ENCODE results near the gene SEC22C. TPM values are rescaled to one million over a fixed set of nuclear protein-coding genes. Genes with fewer than 3 reads are reported as not detected.

Gene SEC22C
- total and polyA plus RNA-seq, 2 donors (not counting 1 experiment from before 2014, with no cell fraction given): 19.2 to 44.8 TPM

DNA sequence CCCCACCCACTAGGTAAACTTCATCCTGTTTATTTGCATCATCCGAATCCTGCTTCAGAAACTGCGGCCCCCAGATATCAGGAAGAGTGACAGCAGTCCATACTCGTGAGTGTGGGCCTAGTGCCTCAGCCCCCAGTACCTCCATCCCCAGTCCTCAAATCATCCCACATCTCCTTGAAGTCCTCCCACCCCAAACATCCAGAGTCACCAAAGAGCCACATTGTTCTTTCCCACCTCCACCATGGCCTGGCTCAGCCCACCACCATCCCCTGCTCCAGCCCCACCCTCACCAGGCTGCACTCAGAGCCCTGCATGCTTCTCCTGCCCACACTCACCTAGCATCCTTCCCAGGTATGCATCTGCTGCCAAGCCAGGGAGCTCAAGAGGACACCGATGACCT lies 49.5 kb downstream of the SEC22C start:
- ChIA-PET CTCF (interaction anchor here (2.0 to 6.5 kb wide), 2 partner anchors 17 to 285 kb away, joined by 5 to 71 read pairs; no protein-coding TSS in a partner anchor), POLR2A (no interaction called here)
- Histone ChIP-seq H3K36me3 (replicated peaks in 1 of 2; ENCODE audit: control extremely low read depth in 1 of 2, control insufficient read depth in 1 of 2, extremely low read depth in 1 of 2, insufficient read depth in 2 of 2, low read length in 1 of 2) (no peaks in the 10 kb centered on the region), H2AFZ (ENCODE audit: insufficient read depth, low read depth, low read length, poor library complexity, severe bottlenecking) (no peak overlapping the region), H3K27me3 (replicated peaks in 1 of 4; ENCODE audit: control extremely low read depth in 1 of 4, control insufficient read depth in 3 of 4, insufficient read depth in 4 of 4, low read length in 3 of 4) (peaks cover 0 to 4% (median 0%) of the 10 kb centered on the region in 4 experiments), H3K9me3 (ENCODE audit: control extremely low read depth in 1 of 3, control insufficient read depth in 2 of 3, insufficient read depth in 1 of 3, low read length in 2 of 3) (no peaks in the 10 kb centered on the region), H3K79me2 (ENCODE audit: control insufficient read depth, insufficient read depth, low read length) (no peaks in the 10 kb centered on the region), H3K27ac (ENCODE audit: low read length in 2 of 2) (no peak overlapping the region), H3K4me1 (ENCODE audit: control insufficient read depth in 2 of 2, insufficient read depth in 2 of 2, low read length in 2 of 2) (peaks cover 9 to 10% of the 10 kb centered on the region in 2 donors), H3K9ac (ENCODE audit: low read length) (no peak overlapping the region), H3K4me3 (ENCODE audit: control extremely low read depth in 1 of 5, extremely low read depth in 1 of 5, insufficient read depth in 1 of 5, low read depth in 2 of 5, low read length in 4 of 5) (no peak overlapping the region), H3K4me2 (replicated peaks; ENCODE audit: low read depth, low read length, poor library complexity, severe bottlenecking) (no peak overlapping the region), H4K20me1 (ENCODE audit: control insufficient read depth, insufficient read depth, low read length, poor library complexity, severe bottlenecking) (no peaks in the 10 kb centered on the region)
- H3K4me3 Mint-ChIP-seq: no peak overlapping the region
- H3K27me3 Mint-ChIP-seq: no peaks in the 10 kb centered on the region
- DNase-seq (no peak), ATAC-seq (ENCODE audit: low read depth) (no peak)
- no peak for TF ChIP-seq EZH2 (IDR thresholded peaks at IDR 0.05; ENCODE audit: borderline replicate concordance, insufficient read depth, low read depth, low read length, poor library complexity, severe bottlenecking)
- TF ChIP-seq, protein P1, sequence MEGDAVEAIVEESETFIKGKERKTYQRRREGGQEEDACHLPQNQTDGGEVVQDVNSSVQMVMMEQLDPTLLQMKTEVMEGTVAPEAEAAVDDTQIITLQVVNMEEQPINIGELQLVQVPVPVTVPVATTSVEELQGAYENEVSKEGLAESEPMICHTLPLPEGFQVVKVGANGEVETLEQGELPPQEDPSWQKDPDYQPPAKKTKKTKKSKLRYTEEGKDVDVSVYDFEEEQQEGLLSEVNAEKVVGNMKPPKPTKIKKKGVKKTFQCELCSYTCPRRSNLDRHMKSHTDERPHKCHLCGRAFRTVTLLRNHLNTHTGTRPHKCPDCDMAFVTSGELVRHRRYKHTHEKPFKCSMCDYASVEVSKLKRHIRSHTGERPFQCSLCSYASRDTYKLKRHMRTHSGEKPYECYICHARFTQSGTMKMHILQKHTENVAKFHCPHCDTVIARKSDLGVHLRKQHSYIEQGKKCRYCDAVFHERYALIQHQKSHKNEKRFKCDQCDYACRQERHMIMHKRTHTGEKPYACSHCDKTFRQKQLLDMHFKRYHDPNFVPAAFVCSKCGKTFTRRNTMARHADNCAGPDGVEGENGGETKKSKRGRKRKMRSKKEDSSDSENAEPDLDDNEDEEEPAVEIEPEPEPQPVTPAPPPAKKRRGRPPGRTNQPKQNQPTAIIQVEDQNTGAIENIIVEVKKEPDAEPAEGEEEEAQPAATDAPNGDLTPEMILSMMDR (IDR thresholded peaks at IDR 0.05): no peak
- WGBS (ENCODE audit: insufficient coverage): 98% methylated on average over 4 of the region's 4 CpGs
- H3K9me3 Mint-ChIP-seq (ENCODE audit: insufficient read depth): no peaks in the 10 kb centered on the region
- H3K4me1 Mint-ChIP-seq: peaks cover 14% of the 10 kb centered on the region
- intact Hi-C loops (cut with micrococcal nuclease): no loop called here
- no peak overlapping the region for H3K27ac Mint-ChIP-seq

DNA sequence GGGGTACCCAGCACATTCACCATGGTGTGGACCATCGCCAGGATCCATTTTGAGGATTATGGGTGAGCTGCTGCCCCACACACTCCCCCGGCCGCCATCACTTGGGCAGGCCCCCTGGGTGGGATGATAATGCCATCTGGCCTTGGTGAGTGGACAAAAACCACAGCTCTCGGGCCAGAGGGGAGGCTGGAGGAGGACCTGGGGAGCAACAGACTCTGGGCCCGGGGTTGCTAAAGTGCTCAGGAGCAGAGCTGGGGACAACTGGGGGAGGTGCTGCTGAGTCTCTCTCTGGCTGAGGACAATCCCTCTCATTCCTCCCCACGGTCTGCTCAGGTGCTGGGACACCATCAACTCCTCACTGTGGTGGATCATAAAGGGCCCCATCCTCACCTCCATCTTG lies 50.3 kb downstream of the SEC22C start:
- H2AFZ ChIP-seq (ENCODE audit: insufficient read depth, low read depth, low read length, poor library complexity, severe bottlenecking): no peak overlapping the region
- H3K4me1 ChIP-seq (ENCODE audit: control insufficient read depth in 2 of 2, insufficient read depth in 2 of 2, low read length in 2 of 2): peaks cover 9 to 15% of the 10 kb centered on the region in 2 donors
- CTCF ChIA-PET: no interaction called here
- Mint-ChIP-seq H3K9me3 (ENCODE audit: insufficient read depth) (no peaks in the 10 kb centered on the region), H3K27me3 (no peaks in the 10 kb centered on the region), H3K4me3 (no peak overlapping the region), H3K4me1 (peaks cover 14% of the 10 kb centered on the region), H3K27ac (no peak overlapping the region)
- H3K4me2 ChIP-seq (replicated peaks; ENCODE audit: low read depth, low read length, poor library complexity, severe bottlenecking): no peak overlapping the region
- H3K36me3 ChIP-seq (replicated peaks in 1 of 2; ENCODE audit: control extremely low read depth in 1 of 2, control insufficient read depth in 1 of 2, extremely low read depth in 1 of 2, insufficient read depth in 2 of 2, low read length in 1 of 2): no peaks in the 10 kb centered on the region
- H3K9ac ChIP-seq (ENCODE audit: low read length): no peak overlapping the region
- TF ChIP-seq, protein P1 (IDR thresholded peaks at IDR 0.05): no peak
- no peak for TF ChIP-seq EZH2 (IDR thresholded peaks at IDR 0.05; ENCODE audit: borderline replicate concordance, insufficient read depth, low read depth, low read length, poor library complexity, severe bottlenecking)
- DNase-seq (no peak), ATAC-seq (ENCODE audit: low read depth) (no peak)
- POLR2A ChIA-PET: no interaction called here
- 100% methylated on average over 5 of the region's 6 CpGs for WGBS (ENCODE audit: insufficient coverage)
- no peaks in the 10 kb centered on the region for H3K79me2 ChIP-seq (ENCODE audit: control insufficient read depth, insufficient read depth, low read length)
- intact Hi-C loops (cut with micrococcal nuclease): no loop called here
- H3K27me3 ChIP-seq (replicated peaks in 1 of 4; ENCODE audit: control extremely low read depth in 1 of 4, control insufficient read depth in 3 of 4, insufficient read depth in 4 of 4, low read length in 3 of 4): peaks cover 0 to 4% (median 0%) of the 10 kb centered on the region in 4 experiments
- H3K9me3 ChIP-seq (ENCODE audit: control extremely low read depth in 1 of 3, control insufficient read depth in 2 of 3, insufficient read depth in 1 of 3, low read length in 2 of 3): no peaks in the 10 kb centered on the region
- no peak overlapping the region for H3K4me3 ChIP-seq (ENCODE audit: control extremely low read depth in 1 of 5, extremely low read depth in 1 of 5, insufficient read depth in 1 of 5, low read depth in 2 of 5, low read length in 4 of 5)
- H3K27ac ChIP-seq (ENCODE audit: low read length in 2 of 2): no peak overlapping the region
- H4K20me1 ChIP-seq (ENCODE audit: control insufficient read depth, insufficient read depth, low read length, poor library complexity, severe bottlenecking): no peaks in the 10 kb centered on the region

Measured in B cell (primary cell).